Right kidney (tissue), 9 donors: ENCODE measurements around the gene TMEM59L.
"Not testable (repeated sequence)": the region's sequence is repeated elsewhere in the genome, so short reads cannot be mapped to it uniquely, and the experiment has no call there.

ENCODE experiments used
- DNase-seq: peaks from one replicate; pipeline ENCODE4 v3.0.0-alpha.2; 2016
- long read RNA-seq, 8 donors: transcript quantifications; one replicate each; lab custom pipeline, GENCODE V29; 2026

The TMEM59L gene
- long read RNA-seq, donor 1, partial matches to known transcripts: 0 of 1 reads
- long read RNA-seq, donor 1, other reads (novel, unspliced or antisense): 0 of 1 reads
- long read RNA-seq, donor 2, partial matches to known transcripts: 0 of 1 reads
- long read RNA-seq, donor 2, other reads (novel, unspliced or antisense): 0 of 1 reads
- long read RNA-seq, donor 3, partial matches to known transcripts: 0 of 1 reads
- long read RNA-seq, donor 3, other reads (novel, unspliced or antisense): 0 of 1 reads
- long read RNA-seq, donor 4, partial matches to known transcripts: 0 of 1 reads
- long read RNA-seq, donor 4, other reads (novel, unspliced or antisense): 0 of 1 reads
- long read RNA-seq, donor 5: 0 reads
- long read RNA-seq, donor 6, partial matches to known transcripts: 0 of 1 reads
- long read RNA-seq, donor 6, other reads (novel, unspliced or antisense): 0 of 1 reads
- long read RNA-seq, donor 7: 0 reads
- long read RNA-seq, donor 8, partial matches to known transcripts: 0 of 3 reads
- long read RNA-seq, donor 8, other reads (novel, unspliced or antisense): 0 of 3 reads

DNA sequence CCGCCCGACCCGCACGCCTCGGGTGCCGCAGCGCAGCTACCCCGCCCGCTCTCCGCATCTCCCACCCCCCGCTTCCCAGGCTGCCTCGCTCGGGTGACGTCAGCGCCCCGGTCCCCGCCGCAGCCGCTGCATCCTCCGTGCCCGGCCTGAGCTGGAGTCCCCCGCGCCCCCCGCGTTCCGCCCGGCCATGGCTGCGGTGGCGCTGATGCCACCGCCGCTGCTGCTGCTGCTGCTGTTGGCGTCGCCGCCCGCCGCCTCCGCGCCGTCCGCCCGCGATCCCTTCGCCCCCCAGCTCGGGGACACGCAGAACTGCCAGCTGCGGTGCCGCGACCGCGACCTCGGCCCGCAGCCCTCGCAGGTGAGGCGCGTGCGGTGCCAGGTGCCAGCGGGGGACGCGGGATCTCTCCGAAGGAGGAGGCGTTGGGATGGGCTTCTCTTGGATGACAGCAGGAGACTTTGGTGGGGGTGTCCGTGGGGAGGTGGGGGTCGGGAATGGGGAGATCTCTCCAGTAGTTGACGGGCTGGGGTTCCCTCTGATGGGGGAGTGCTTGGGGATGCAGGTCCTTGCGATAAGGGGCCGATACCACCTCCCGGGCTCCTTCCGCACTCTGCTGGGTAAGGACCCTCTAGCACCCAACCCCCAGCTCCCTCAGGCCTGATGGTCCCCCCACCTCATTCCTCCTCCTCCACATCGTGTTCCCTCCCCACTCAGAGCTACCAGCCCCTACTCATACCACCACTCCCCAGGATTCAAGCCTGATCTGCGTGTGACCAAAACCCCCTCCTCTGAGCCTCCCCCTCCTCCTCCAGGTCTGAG lies at the start of gene TMEM59L:
Gene TMEM59L, plus strand, starts transcription at position 99 of the 817 bp plus-strand sequence. Its CDS starts 89 bp downstream, at position 188.
- DNase-seq: no peak

DNA sequence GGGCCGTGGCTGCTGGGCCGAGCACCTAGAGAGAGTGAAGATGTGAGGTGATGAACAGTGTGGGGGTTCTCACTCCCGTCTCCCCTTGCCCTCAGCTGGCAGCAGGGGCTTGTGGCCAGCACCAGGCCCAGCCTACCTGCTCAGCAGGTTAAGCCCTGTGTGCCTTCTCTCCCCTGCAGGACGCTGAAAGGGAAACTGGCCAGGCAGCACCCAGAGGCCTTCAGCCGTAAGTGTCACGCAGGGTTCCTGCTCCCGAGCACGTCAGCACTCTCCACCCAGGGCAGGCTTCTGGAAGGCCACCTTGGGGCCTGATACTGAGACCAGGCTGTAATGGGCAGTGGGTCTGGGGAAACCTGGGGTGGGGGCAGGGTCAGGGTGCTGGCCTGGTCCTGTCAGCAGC lies 45.7 kb upstream of the TMEM59L start:
- DNase-seq: no peak

DNA sequence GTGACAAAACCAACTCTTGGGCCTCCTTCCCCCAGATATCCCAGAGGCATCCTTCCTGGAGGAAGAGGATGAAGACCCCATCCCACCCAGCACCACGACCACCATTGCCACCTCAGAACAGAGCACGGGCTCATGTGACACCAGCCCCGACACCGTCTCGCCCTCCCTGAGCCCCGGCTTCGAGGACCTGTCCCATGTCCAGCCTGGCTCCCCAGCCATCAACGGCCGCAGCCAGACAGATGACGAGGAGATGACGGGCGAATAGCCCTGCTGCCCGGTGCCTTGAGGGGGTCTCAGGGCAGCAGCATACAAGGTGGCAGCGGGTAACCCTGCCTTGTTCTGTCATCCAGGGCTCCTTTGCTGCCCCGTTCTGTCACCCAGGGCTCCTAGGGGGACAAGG lies 44.3 kb upstream of the TMEM59L start:
- no peak for DNase-seq

DNA sequence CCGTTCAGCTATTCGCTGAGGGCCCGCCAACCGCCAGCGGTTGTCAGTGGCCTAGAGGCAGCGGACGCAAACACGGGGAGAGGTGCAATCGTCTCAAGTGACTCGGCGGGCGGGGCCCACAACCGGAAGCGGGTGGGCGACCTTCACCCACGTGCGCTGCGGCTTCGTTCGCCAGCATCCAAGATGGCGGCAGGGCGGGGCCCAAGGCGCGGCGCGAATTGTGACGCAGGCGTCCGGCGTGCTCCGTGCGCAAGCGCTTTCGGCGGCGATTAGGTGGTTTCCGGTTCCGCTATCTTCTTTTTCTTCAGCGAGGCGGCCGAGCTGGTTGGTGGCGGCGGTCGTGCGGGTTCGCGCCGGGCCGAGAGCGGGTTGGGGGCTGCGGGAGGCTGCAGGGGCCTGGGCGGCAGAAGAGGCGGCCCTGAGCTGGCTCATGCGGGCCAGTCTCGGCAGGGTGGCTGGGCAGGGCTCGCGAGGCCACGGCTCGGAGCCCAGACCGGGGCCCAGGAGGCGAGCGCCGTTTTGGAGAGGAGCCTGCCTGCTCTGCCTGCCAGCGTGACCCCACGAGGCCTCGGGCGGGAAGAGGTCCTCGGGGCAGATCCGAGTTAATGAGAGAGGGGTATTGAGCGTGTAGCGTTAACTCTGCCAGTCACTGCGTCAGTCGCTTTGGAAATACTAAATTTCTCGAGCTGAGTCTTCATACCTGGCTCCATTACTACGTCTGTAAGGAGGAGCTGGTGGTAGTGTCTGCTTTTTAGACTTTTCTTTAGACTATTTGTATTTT lies 40.9 kb upstream of the TMEM59L start, which contains the start of gene UBA52:
Gene UBA52, plus strand, starts transcription at position 294 of the 781 bp plus-strand sequence. CDS start 1,444 bp downstream, outside the sequence.
- peak; percentile 92 for DNase-seq

DNA sequence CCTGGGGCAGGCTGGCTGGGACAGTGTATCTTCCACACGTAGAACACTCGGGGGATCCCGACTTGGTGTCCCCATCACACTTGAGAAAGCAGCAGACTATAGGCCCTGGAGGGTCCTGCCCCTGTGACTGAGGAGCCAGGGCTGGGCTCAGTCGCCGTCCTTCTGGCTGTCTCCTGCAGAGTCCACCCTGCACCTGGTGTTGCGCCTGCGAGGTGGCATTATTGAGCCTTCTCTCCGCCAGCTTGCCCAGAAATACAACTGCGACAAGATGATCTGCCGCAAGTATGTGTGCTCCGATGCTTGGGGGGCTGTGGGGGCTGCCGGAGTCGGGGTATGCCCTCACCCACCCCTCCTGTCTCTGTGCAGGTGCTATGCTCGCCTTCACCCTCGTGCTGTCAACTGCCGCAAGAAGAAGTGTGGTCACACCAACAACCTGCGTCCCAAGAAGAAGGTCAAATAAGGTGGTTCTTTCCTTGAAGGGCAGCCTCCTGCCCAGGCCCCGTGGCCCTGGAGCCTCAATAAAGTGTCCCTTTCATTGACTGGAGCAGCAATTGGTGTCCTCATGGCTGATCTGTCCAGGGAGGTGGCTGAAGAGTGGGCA lies 37.9 kb upstream of the TMEM59L start:
- DNase-seq: no peak

DNA sequence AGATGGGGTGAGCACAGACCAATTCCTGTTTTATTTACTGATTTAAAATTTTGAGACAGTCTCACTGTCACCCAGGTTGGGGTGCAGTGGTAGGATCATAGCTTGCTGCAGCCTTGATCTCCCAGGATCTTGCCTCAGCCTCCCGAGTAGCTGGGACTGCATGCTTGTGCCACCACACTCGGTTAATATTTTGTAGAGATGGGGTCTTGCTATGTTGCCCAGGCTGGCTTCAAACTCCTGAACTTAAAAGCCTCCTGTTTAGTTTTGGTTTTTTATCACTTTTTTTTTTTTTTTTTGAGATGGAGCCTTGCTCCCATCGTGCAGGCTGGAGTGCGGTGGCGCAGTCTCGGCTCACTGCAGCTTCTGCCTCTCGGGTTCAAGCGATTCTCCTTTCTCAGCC lies 36.3 kb upstream of the TMEM59L start:
- DNase-seq: no peak

DNA sequence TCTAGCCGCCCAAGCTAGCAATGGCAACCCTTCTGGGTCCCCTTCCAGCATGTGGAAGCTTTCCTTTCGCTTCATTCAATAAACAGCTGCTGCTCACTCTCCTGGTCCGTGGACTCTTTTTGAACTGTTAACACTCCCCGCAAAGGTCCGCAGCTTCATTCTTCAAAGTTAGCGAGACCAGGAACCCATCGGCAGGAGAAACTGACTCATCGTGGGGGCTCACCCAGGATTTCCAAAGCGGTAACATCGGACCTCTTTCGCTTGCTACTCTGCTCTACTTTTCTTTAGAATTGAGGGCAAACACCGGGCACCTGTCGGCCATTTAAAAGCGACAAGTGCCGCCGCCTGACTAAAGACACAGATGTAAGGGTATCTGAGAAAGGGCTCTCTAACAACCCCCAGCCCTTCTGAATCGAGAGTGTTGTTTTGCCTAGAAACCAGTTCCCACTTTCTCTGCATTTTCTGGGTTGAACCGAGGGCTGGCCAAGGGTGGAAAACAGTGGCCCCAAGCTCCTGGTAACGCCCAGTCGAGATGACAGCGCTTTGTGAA lies 35.2 kb upstream of the TMEM59L start:
- DNase-seq: no peak

DNA sequence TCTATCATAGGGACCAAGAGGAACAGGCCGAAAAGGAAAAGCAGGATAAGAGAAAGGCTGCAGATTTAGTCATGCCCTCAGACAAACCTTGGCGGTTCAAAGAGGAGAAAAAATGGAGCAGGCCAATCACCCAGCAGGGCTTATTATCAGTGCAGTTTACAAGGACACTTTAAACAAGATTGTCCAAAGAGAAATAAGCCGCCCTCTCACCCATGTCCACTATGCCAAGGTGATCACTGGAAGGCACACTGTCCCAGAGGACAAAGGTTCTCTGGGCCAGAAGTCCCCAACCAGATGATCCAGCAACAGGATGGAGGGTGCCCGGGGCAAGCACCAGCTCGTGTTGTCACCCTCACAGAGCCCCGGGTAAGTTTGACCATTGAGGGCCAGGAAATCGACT lies 32.4 kb upstream of the TMEM59L start:
- no peak for DNase-seq

DNA sequence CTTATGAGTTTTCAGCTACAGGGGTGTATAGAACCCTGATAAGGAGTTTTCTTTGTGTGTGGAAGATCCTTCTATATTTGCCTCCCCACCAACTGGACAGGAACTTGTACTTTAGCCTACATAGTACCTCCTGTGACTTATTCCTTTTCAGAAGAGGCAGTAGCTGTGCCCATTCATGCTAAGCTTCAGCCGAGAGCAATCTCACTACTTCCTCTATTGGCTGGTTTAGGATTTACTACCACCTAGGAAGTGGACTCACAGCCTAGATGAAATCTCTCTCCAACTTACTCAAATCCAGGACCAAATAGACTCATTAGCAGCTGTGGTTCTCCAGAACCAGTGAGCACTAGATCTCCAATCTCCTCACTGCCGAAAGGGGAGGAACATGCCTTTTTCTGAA lies 26.4 kb upstream of the TMEM59L start:
- no peak for DNase-seq

DNA sequence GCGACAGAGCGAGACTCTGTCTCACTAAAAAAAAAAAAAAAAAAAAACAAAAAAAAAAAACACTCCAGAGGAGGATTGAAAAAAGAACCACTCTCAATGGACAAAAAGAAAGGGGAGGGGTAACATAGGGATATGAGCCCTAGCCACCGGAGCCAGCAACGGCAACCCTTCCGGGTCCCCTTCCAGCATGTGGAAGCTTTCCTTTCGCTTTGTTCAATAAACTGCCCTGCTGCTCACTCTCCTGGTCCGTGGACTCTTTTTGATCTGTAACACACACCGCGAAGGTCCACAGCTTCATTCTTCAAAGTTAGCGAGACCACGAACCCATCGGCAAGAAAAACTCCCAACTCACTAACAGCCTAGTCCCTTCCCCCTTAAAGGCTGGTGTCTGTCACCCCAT lies 25.1 kb upstream of the TMEM59L start:
- DNase-seq: no peak

DNA sequence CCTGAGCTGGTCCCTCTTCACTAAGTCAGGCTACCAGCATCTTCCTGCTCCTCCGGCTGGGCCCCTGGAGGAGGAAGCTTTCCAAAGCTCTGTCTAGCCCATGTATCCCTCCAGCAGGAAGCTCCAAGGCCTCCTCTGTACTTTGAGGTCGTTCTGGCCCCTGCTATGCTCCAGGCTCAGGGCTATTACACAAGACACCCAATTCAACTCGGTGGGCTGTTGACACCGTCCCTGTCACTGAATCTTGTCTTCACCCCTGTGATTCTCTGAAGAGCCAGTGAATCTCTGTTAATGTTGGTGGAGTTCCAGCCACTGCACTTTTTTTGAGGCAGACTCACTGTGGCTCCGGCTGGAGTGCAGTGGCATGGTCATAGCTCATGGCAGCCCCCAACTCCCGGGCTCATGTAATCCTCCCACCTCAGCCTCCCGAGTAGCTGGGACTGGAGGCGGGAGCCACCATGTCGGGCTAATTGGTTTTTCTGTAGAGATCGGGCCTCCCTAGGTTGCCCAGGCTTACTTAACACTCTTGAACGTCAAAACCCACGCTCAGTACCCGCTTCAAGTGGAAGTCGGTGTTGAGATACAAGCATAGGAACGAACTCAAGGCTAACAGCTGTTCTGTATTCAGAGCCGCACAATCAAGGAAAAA lies 24.6 kb upstream of the TMEM59L start:
- no peak for DNase-seq

DNA sequence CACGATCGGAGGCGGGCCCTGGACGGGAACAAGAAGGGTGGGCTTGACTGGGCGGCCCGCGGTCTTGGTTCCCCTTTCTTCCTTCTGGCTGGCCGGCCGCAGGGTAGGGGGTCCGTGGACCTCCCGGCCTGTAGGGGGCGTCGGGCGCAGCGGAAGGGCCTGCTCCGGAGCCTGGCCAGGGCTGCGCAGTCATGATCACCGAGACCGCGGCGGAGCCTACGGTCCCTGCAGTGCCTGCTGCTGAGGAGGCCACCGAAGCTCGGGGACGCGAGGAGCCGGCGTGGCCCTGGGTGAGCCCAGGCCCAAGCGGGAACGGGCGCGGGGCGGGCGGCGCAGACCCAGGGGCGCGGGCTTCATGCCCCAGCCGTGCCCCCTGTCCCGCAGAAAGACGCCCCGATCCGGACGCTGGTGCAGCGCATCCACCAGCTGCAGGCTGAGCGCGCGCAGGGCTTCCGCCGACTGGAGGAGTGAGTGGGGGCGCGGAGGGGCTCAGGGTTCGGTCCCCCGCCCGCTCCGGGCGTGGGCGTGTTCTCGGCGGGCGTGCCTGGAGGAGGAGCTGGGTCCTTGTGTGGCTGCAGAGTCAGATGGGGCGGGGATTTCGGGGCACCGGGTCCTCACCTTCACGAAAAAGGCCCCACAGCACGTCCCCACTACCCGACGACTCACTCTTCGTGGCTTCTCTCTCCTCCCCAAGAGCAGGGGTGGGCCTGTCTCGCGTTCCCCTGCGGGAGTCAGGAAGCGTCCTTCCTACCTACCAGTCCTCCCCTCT lies 23.9 kb upstream of the TMEM59L start, which contains the start of gene REX1BD:
Gene REX1BD, plus strand, starts transcription at position 188 of the 769 bp plus-strand sequence. Its CDS starts 4 bp downstream, at position 192.
- DNase-seq: peak; percentile 98

DNA sequence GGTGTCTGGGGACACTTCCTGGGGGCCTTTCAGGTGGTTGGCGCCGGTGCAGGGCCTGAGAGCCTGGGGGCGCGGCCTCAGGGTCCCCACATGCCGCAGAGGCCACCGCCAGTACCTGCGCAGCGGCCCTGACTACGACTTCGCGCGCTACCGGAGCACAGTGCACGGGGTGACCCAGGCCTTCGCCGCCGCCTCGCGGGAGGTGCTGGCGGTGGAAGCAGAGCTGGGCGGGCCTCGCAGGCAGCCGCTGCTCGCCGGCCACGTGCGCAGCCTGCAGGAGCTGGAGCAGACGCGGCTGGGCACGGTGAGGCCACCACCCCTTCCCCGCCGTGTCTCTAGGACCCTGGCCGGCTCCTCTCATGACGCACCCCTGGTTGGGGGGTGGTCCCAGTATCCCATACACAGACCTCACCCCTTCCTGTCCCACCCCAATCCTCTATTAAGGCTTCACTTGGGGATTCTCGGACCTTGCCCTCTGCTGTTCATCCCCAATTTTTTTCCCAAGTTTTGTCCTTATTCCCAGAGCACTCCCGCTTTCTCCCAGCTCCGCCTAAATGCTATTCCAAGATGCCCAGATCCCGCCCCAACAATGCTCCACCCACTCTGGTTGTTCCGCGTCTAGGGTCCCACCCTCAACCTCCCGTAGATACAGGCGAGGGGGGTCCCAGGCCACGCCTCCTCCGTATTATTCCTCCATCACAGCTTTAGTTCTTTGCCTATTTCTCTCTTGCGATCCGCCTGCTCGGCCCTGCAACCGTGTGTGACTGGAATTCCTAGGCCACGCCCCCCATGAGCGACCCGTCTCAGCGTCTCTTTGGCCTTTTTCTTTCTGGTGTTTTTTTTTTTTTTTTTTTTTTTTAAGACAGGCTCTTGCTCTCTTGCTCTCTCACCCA lies 23.0 kb upstream of the TMEM59L start:
- DNase-seq: no peak

DNA sequence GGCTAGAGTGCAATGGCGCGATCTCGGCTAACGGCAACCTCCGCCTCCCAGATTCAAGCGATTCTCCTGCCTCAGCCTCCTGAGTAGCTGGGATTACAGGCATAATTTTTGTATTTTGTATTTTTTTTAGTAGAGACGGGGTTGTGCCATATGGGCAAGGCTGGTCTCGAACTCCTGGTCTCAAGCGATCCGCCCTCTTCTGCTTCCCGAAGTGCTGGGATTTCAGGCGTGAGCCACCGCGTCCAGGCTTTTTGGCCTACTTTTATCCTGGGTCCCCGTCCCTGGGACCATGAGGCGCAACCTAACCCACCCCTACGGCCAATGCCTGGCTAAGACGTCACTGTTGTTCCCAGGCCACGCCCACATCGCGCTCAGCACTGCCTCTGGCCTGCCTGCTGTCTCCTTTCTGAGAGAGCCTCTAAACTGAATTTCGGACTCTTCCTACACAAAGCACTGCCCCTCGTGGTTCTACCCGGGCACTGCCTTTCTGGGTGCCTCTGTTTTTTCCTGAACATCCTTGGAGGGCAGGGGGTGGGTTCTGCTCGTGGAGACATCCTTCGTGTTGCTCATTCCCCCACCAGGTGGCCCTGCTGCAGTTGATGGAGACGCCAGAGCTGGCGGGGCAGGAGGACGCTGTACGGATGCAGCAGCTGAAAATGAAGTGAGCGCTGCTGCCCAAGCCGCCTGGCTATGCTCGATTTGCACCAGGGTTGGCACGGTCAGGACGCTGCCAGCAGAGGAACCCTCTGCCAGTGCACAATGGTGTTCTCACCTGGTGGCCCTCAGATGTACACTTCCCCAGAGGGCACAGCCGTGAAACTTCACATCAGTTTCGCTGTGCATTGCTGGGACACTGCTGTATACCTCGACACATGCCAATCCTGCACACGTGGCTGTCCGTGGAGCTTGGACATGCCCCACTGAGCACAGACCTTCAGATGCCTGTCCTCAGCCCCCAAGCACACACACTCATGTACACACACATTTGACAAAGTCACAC lies 22.1 kb upstream of the TMEM59L start:
- peak; percentile 76 for DNase-seq

DNA sequence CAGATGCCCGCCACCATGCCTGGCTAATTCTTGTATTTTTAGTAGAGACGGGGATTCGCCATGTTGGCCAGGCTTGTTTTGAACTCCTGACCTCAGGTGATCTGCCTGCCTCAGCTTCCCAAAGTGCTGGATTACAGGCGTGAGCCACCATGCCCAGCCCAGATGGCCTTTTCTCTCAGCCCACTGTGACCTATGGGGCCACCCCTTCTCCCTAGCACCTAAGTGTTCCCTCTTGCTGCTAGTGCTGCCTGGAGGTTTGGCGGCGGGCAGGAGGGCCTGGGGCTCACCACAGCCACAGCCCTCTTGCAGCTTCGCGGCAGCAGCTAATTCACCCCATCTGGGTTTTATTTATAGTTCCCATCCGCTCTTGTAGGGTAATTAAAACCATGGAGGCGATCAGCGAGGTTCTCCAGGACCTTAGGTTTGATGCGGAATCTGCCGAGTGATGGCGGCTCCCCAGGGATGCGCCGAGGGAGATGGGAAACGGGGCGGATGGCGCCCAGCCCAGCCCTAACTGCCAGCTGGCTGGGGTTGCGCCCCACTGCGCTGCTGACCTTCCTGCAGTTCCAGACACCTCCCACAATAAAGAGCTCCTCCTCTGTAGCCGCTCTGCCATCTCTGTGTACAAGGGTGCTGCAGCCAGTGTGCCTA lies 20.8 kb upstream of the TMEM59L start:
- DNase-seq: no peak

DNA sequence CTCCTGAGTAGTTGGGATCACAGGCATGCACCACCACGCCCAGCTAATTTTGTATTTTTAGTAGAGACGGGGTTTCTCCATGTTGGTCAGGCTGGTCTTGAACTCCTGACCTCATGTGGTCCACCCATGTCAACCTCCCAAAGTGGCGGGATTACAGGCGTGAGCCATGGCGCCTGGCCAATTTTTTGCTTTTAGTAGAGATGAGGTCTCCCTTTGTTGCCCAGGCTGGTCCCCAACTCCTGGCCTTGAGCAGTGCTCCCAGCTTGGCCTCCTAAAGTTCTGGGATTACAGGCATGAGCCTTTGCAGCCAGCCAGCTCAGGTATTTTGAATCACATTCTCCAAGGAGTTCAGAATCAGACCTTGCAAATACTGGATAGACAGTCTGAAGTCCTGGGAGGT lies 19.9 kb upstream of the TMEM59L start:
- DNase-seq: not testable (repeated sequence)
